ENCODE measurements around the gene PPP1R37. TPM values are rescaled to one million over a fixed set of nuclear protein-coding genes. Genes with fewer than 3 reads are reported as not detected.

The PPP1R37 gene
- total and polyA plus RNA-seq, 5 donors, result 16.5 to 24.9 (median 19.0) TPM

DNA sequence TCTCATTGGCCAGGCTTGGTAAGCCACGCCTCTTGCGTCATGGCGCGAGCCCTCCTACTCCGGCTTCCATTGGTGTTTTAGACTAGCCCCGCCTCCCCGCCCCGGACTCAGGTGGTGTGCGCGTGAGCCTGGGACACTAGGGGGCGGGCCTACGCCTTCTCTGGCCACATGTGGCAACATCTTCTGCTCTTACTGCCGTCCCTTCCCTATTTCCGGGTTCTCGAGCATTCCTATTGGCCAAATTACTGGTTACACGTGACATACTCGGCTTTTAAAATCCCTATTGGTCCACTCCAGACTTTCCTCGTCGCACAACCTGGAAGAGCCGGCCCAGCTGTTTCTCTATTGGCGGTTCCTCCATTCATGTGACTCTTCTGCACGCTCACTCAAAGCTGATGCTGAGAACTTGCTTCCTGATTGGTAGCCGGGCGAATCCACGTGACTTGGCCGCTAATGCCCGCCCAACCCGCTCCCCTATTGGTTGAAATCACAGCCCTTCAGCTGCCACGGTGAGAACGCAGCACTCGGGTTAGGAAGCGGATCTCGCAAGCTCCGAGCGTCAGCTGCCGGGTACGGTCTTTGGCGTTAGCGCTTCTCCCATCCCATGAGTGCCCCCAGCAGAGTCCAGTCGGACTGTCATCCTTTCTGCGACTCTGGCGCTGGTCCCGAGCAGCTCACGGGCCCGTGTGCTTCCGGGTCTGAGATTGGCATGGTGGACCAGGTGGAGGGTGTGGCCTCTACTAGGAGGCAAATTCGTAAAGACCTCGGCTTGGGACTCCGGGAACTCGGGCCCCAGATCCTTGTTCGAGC lies 85.5 kb downstream of the PPP1R37 start, which contains the start of gene BLOC1S3:
TSS of gene BLOC1S3 (plus strand) at position 523 of the 810 bp plus-strand sequence. CDS start 513 bp downstream, outside the sequence.
- Histone ChIP-seq H3K4me3 (ENCODE audit: low read length) (peak within 1 kb of the TSS; percentile 93), H3K27ac (ENCODE audit: low read length) (peak within 1 kb of the TSS; percentile 98), H3K9me3 (ENCODE audit: control insufficient read depth, low read length) (no peaks in the 10 kb centered on the region), H3K27me3 (ENCODE audit: control insufficient read depth, insufficient read depth) (no peaks in the 10 kb centered on the region), H3K4me1 (ENCODE audit: control insufficient read depth, insufficient read depth, low read length) (peaks cover 5% of the 10 kb centered on the region)
- peak; percentile 100 for DNase-seq
- intact Hi-C loops (cut with DNase I), result no loop called here
- peak; percentile 98 for ATAC-seq
- under 1% methylated on average over 51 of the region's 51 CpGs for WGBS

DNA sequence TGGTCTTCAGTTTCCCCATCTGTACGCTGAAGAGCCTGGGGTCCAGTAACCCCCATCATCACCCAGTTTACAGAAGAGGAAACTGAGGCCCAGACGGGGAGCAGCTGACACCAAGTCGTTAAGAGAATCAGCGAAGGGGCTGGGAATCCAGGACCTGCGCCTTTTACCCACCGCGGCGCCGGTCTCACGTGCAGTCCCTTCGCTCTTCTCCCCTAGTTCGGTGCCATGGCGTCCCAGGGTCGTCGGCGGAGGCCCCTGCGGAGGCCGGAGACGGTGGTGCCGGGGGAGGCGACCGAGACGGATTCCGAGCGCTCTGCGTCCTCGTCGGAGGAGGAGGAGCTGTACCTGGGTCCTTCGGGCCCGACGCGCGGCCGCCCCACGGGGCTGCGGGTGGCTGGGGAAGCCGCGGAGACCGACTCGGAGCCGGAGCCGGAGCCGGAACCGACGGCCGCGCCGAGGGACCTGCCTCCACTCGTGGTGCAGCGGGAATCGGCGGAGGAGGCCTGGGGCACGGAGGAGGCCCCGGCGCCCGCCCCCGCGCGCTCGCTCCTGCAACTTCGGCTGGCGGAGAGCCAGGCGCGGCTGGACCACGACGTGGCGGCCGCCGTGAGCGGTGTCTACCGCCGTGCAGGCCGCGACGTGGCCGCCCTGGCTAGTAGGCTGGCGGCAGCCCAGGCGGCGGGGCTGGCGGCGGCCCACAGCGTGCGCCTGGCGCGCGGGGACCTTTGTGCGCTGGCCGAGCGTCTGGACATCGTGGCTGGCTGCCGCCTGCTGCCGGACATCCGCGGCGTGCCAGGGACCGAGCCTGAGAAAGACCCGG lies 86.3 kb downstream of the PPP1R37 start:
- peak overlapping the region; percentile 93 for H3K4me3 ChIP-seq (ENCODE audit: low read length)
- H3K4me1 ChIP-seq (ENCODE audit: control insufficient read depth, insufficient read depth, low read length), result peaks cover 5% of the 10 kb centered on the region
- H3K9me3 ChIP-seq (ENCODE audit: control insufficient read depth, low read length), result no peaks in the 10 kb centered on the region
- H3K27ac ChIP-seq (ENCODE audit: low read length), result peak overlapping the region; percentile 98
- intact Hi-C loops (cut with DNase I), result no loop called here
- ATAC-seq, result peak in 1 of 2 donors; percentile 2
- WGBS, result 2% methylated on average over 97 of the region's 97 CpGs
- peak; percentile 64 to 81 (median 79) for DNase-seq
- no peaks in the 10 kb centered on the region for H3K27me3 ChIP-seq (ENCODE audit: control insufficient read depth, insufficient read depth)

DNA sequence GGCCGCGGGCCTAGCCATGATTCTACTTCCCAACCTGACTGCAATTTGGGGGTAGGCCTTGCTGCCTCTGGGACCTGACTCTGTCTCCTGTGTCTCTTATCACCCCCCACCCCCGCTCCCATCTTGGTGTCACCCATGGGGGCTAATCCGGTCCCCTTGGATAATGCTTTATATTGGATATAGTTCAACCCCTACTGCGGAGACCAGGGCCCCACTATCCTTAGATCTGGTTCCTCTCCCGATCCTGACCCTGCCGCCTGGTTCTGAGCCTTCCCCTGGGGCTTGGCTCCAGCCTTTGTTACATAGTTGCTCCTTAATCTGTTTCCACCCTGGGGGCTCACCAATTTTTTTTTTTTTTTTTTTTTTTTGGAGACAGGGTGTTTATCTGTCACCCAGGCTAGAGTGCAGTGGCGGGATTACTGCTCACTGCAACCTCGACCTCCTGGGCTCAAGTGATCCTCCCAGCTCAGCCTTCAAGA lies 87.0 kb downstream of the PPP1R37 start:
- H3K4me3 ChIP-seq (ENCODE audit: low read length), result peak overlapping the region; percentile 93
- intact Hi-C loops (cut with DNase I), result no loop called here
- H3K9me3 ChIP-seq (ENCODE audit: control insufficient read depth, low read length), result no peaks in the 10 kb centered on the region
- 44% methylated on average over 9 of the region's 9 CpGs for WGBS
- no peak overlapping the region for H3K27ac ChIP-seq (ENCODE audit: low read length)
- no peak for ATAC-seq
- no peaks in the 10 kb centered on the region for H3K27me3 ChIP-seq (ENCODE audit: control insufficient read depth, insufficient read depth)
- no peak for DNase-seq
- peaks cover 5% of the 10 kb centered on the region for H3K4me1 ChIP-seq (ENCODE audit: control insufficient read depth, insufficient read depth, low read length)

DNA sequence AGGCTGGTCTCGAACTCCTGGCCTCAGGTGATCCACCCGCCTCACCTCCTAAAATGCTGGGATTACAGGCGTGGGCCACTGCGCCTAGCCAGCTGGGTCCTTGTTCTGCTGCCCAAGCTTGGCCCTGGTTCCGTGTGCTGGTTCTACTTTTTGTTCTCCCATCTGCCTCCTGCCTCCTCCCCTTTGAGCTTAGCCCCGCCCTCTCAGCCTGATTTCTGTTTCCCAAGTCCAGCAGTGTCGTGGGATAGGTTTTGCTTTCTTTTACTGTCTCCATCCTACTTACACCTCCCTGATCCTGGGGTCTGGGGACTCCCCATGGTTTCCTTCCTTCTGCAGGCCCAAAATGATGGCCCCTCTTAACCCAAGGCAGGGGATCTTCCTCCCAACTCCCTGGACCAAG lies 88.0 kb downstream of the PPP1R37 start:
- no peak for ATAC-seq
- DNase-seq, result peak in 1 of 3 donors; percentile 37
- Histone ChIP-seq H3K9me3 (ENCODE audit: control insufficient read depth, low read length) (no peaks in the 10 kb centered on the region), H3K4me3 (ENCODE audit: low read length) (no peak overlapping the region), H3K27me3 (ENCODE audit: control insufficient read depth, insufficient read depth) (no peaks in the 10 kb centered on the region), H3K4me1 (ENCODE audit: control insufficient read depth, insufficient read depth, low read length) (peaks cover 5% of the 10 kb centered on the region), H3K27ac (ENCODE audit: low read length) (no peak overlapping the region)
- intact Hi-C loops (cut with DNase I), result no loop called here
- 77% methylated on average over 7 of the region's 7 CpGs for WGBS

DNA sequence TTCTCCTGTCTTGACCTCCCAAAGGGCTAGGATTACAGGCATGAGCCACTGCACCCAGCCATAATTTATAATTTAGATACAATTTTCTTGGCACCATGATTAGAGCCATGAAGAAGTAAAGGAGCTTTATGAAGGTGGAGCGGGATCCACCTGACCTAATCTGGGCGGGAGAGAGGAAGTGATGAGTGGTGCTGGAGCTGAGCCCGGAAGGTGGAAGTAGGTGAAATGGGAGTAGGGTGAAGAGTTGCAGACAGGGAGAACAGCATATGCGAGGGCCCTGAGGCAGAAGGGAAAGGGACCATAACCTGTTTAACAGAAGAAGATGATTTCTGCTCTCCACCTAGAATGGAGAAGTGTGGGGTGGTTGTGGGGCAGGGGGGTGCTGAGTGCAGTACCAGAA lies 89.8 kb downstream of the PPP1R37 start:
- intact Hi-C loops (cut with DNase I), result no loop called here
- no peak overlapping the region for H3K27ac ChIP-seq (ENCODE audit: low read length)
- WGBS, result 68% methylated on average over 4 of the region's 4 CpGs

DNA sequence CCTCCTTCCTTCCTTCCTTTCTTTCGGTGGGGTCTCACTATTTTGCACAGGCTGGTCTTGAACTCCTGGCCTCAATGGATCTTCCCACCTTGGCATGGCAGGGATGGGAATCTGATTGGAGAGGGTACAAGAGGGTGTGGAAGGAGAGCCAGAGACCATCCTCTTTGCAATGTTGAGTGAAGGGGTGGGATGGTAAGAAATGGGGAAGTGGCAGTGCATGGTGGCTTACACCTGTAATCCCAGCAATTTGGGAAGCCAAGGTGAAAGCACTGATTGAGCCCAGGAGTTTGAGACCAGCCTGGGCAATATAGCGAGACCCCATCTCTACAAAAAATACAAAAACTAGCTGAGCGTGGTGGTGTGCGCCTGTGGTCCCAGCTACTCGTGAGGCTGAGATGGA lies 91.1 kb downstream of the PPP1R37 start:
- Histone ChIP-seq H3K4me3 (ENCODE audit: low read length) (no peak overlapping the region), H3K9me3 (ENCODE audit: control insufficient read depth, low read length) (no peaks in the 10 kb centered on the region), H3K4me1 (ENCODE audit: control insufficient read depth, insufficient read depth, low read length) (peaks cover 5% of the 10 kb centered on the region), H3K27ac (ENCODE audit: low read length) (no peak overlapping the region), H3K27me3 (ENCODE audit: control insufficient read depth, insufficient read depth) (no peaks in the 10 kb centered on the region)
- no peak for ATAC-seq
- intact Hi-C loops (cut with DNase I), result no loop called here
- DNase-seq, result no peak
- WGBS, result 90% methylated on average over 5 of the region's 5 CpGs

More for the DNA sequence above, 89.8 kb downstream of the PPP1R37 start:
- no peaks in the 10 kb centered on the region for H3K9me3 ChIP-seq (ENCODE audit: control insufficient read depth, low read length)
- no peaks in the 10 kb centered on the region for H3K27me3 ChIP-seq (ENCODE audit: control insufficient read depth, insufficient read depth)
- DNase-seq (no peak), ATAC-seq (no peak)
- H3K4me1 ChIP-seq (ENCODE audit: control insufficient read depth, insufficient read depth, low read length), result peaks cover 5% of the 10 kb centered on the region
- no peak overlapping the region for H3K4me3 ChIP-seq (ENCODE audit: low read length)

DNA sequence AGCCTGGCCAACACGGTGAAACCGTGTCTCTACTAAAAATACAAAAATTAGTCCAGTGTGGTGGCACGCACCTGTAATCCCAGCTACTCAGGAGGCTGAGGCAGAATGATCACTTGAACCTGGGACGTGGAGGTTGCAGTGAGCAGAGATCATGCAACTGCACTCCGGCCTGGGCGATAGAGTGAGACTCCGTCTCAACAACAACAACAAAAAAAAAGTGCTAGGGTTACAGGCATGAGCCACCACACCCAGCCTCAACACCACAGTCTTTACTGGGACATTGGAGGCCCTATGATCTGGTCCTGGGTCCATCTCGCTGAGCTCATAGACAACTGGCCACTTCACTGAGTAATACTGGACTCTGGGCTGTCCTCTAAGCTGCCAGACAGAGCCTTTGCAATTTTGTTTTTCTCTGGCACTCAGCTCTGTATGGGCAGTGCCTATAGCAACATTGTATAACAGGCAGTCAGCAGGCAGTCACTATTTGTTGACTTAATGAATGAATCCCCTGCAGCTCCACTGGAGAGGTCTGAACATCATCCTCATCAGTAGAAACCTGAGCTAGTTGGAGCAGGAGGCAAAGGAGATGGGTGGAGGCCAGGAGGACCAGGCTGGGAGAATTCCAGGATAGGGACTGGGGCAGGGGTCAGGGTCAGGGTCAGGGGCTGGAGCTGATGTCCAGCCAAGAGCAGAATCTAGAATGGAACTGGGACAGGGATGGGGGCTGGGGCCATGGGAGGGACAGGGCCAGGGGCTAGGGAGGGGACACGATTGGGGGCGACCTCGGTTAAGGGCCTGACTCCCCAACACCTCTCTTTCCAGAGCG lies 93.7 kb downstream of the PPP1R37 start:
- Histone ChIP-seq H3K27ac (ENCODE audit: low read length) (no peak overlapping the region), H3K4me1 (ENCODE audit: control insufficient read depth, insufficient read depth, low read length) (no peaks in the 10 kb centered on the region), H3K27me3 (ENCODE audit: control insufficient read depth, insufficient read depth) (no peaks in the 10 kb centered on the region), H3K9me3 (ENCODE audit: control insufficient read depth, low read length) (no peaks in the 10 kb centered on the region), H3K4me3 (ENCODE audit: low read length) (no peak overlapping the region)
- 89% methylated on average over 12 of the region's 12 CpGs for WGBS
- DNase-seq (no peak), ATAC-seq (peak in 1 of 2 donors; percentile 17)
- intact Hi-C loops (cut with DNase I), result no loop called here

DNA sequence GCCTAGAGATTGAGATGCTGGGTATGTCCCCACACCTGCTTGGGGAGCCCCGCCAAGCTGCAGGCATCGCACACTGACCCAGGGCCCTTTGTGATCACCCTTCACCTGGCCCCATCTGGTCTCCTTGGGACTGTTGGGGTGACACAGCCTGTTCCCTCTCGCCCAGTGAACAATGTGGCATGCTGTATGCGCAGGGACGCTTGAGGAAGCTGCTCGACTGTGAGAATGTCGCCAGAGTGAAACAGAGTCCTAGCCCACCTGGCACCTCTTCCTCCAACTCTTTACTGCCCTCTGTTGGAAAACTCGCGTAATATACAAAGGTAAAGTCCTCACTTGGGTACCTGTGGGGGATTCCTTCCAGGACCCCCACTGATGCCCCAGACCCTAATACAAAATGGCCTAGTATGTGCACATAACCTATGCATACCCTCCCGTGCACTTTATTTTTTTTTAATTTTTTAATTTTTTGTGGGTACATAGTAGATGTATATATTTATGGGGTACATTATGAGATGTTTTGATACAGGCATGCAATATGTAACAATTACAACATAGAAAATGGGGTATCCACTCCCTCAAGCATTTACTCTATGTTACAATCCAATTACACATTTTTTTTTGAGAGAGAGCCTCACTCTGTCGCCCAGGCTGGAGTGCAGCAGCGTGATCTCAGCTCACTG lies 94.6 kb downstream of the PPP1R37 start:
- ATAC-seq, result peak in 1 of 2 donors; percentile 39
- Histone ChIP-seq H3K27me3 (ENCODE audit: control insufficient read depth, insufficient read depth) (no peaks in the 10 kb centered on the region), H3K4me1 (ENCODE audit: control insufficient read depth, insufficient read depth, low read length) (no peaks in the 10 kb centered on the region), H3K9me3 (ENCODE audit: control insufficient read depth, low read length) (no peaks in the 10 kb centered on the region), H3K27ac (ENCODE audit: low read length) (no peak overlapping the region), H3K4me3 (ENCODE audit: low read length) (no peak overlapping the region)
- intact Hi-C loops (cut with DNase I), result no loop called here
- 39% methylated on average over 12 of the region's 12 CpGs for WGBS
- DNase-seq, result no peak

DNA sequence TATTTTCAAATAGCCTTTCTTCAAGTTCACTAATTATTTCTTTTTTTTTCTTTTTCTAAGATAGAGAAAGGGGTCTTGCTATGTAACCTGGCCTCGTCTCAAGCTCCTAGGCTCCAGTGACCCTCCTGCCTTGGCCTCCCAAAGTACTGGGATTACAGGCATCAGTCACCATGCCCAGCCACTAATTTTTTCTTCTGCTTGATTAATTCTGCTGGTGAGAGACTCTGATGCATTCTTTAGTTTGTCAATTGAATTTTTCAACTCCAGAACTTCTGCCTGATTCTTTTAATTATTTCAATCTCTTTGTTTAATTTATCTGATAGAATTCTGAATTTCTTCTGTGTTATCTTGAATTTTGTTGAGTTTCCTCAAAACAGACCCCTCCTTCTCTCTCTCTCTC lies 97.0 kb downstream of the PPP1R37 start:
- no peak overlapping the region for H3K27ac ChIP-seq (ENCODE audit: low read length)
- WGBS, result 89% methylated on average over 1 of the region's 1 CpG
- no peaks in the 10 kb centered on the region for H3K9me3 ChIP-seq (ENCODE audit: control insufficient read depth, low read length)
- ATAC-seq (no peak), DNase-seq (no peak)
- H3K4me3 ChIP-seq (ENCODE audit: low read length), result no peak overlapping the region
- intact Hi-C loops (cut with DNase I), result loop anchor here in 2 of 4 donors (10.0 kb wide), 1 partner anchor 55 kb away; the partner anchor contains the start of gene EXOC3L2 (in 2 of the 2)
- no peaks in the 10 kb centered on the region for H3K4me1 ChIP-seq (ENCODE audit: control insufficient read depth, insufficient read depth, low read length)
- H3K27me3 ChIP-seq (ENCODE audit: control insufficient read depth, insufficient read depth), result no peaks in the 10 kb centered on the region

DNA sequence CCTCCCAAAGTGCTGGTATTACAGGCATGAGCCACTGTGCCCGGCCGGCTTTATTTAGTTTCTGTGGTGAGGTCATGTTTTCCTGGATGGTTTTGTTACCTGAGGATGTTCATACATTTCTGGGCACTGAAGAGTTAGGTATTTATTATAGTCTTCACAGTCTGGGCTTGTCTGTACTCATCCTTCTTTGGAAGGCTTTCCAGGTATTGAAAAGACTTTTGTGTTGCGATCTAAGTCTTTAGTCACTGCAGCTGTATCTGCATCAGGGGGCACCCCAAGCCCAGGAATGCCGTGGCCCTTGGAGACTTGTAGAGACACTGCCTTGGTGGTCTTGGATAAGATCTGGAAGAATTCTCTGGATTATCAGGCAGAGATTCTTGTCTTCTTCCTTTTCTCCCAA lies 98.4 kb downstream of the PPP1R37 start:
- intact Hi-C loops (cut with DNase I), result loop anchor here in 2 of 4 donors (10.0 kb wide), 1 partner anchor 53 kb away; the partner anchor contains the start of gene EXOC3L2 (in 2 of the 2)
- Histone ChIP-seq H3K27me3 (ENCODE audit: control insufficient read depth, insufficient read depth) (no peaks in the 10 kb centered on the region), H3K4me1 (ENCODE audit: control insufficient read depth, insufficient read depth, low read length) (no peaks in the 10 kb centered on the region), H3K4me3 (ENCODE audit: low read length) (no peak overlapping the region), H3K9me3 (ENCODE audit: control insufficient read depth, low read length) (no peaks in the 10 kb centered on the region), H3K27ac (ENCODE audit: low read length) (no peak overlapping the region)
- 91% methylated on average over 4 of the region's 4 CpGs for WGBS
- peak in 1 of 3 donors; percentile 3 for DNase-seq
- no peak for ATAC-seq
